ENCODE data around the gene TIGD2.

TIGD2 gene

DNA sequence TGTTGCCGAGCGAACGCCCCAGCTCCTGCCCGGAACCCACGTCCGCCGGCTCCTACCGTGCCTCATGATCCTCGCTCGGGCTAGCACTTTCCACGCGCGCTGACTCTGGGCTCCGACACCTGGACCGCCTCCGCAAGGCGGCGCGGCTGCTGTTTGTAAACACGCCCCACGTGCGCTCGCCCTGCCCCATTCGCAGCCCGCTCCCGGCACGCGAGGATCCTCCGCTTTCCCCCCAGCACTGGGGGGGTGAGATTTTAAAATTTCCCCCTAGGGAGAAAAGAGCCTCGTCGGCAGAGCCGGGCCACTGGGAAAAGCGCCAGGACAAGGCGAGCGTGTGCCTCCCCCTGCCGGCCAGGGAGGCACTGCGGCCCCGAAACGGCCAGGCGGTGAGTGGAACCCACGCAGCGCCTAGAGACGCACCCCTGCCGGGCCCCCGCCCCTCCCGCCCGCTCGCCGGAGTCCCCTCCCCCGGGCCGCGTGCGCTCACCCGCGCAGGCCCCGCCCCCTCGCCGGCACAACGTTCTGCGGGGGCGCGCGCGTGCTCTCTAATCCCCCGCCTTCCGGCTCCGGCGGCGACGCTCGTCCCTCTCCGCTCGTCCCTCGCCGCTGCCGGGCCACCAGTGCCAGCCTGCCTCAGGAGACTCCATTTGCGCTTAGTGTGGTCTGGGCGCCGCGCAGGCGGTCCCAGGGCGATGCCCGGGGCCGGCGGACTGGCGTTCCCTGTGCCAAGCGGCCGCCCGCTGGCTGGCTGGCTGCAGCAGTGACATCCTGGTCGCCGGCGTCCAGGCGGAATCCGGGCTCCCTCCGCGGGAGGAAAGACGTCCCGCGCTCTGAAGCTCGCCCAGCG is at the start of gene TIGD2:
Gene TIGD2 (plus strand): TSS at position 548 of the 847 bp plus-strand sequence. CDS start 1,442 bp downstream, outside the sequence.
- peak; percentile 82 to 83 for DNase-seq (ENCODE audit: low read depth in 2 of 2)

DNA sequence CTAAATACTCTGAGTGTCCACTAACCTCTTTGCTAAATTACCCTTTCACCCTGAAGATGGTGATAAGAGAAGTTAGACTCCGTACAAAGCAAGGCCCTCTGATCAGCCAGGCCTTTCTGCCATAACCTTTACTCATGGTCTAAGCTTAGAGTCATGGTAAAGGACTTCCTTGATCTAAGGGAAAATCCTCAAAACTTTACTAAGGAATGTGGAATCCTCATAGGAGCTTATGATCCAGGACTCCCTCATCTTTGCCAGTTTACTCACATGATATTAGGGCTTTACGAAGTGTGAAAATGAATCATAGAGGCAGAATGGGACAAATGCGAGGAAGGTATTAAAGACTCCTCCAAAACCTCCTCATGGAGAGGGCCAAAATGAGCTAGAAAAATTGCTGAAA is 46.5 kb upstream of the TIGD2 start:
- DNase-seq (ENCODE audit: low read depth in 2 of 2) = no peak

DNA sequence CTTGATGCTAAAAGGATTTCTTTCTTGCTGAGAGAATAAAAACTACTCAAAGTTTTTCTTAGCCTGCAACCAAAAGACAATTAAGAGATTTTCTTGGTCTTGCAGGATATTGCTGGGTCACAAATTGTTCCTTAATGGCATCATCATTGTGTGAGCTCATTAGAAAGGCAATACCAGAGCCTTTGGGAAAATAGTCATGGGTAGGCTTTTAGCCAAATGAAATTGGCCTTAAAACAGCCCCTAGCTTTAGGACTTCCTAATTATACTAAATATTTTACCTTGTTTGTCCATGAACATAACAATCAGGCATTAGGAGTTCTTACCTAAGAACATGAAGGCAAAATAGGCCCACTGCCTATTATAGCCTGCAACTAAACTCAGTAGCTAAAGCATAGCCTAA is 43.9 kb upstream of the TIGD2 start:
- DNase-seq (ENCODE audit: low read depth in 2 of 2) = no peak

DNA sequence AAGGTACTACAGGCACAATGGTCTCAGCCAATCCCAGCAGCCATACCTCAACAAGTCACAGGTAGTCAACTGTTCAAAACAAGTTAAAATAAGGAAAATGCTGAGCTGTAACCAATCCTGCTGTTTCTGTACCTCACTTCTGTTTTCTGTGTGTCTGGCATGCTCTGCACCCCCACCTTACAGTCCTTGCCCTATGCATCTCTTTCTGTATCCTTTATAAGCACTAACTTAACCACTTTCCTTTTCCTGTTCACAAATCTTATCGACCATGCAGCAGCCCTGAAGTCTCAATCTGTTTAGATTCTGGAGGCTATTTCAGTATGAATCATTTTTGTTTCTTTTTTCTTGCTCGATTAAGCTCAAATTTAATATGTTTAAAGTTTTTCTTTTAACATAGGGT is 41.9 kb upstream of the TIGD2 start:
- no peak for DNase-seq (ENCODE audit: low read depth in 2 of 2)

DNA sequence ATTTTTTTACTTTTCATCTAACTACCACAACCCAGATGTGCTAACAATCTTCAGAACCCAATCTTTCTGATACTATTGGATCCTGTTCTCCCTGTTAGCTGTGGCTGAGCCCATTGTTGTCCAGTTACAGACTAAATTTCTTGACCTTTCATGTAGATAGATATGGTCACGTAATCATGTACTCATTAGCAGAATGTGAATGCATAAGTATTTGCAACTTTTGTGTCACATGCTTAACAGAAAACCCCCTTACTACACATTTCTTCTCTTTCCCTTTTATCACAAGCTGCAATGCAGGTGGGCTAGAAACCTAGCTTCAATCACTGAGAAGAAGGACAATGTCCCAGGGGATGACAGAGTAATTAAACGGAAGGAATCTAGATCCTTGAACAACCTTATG is 41.3 kb upstream of the TIGD2 start:
- DNase-seq (ENCODE audit: low read depth in 2 of 2) = no peak

DNA sequence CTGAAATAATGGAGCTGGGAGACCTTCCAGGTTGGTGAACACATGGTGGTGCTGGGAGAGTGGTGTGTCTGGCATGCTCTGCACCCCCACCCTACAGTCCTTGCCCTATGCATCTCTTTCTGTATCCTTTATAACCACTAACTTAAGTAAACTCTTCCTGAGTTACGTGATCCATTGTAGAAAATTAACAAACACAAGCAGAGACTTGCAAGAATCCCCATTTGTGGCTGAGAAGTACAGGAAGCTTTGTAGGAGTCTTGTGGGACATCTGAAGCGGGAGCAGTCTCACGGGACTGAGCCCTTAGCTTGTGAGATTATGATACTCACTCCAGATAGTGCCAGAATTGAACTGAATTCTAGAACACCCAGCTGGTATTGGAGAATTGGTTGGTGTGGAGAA is 40.0 kb upstream of the TIGD2 start:
- DNase-seq (ENCODE audit: low read depth in 2 of 2) = no peak

DNA sequence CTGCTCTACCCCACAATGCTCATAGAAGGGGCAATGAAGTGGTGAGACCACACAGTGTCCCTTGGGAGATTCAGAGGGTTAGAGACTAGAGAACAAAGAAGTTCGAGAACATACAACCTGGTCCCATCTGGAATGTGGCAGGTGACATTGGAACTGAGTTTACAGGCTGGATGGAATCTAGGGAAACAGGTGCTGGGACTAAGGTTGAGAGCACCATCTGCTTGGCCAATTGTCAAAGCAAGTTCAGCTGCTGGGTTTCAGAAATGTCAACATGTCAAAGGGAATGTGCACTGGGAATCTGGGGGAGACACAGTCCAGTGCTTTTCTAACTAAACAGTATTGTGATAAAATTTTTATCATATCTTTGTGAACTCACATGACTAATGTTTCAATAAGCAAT is 38.4 kb upstream of the TIGD2 start:
- DNase-seq (ENCODE audit: low read depth in 2 of 2) = no peak

DNA sequence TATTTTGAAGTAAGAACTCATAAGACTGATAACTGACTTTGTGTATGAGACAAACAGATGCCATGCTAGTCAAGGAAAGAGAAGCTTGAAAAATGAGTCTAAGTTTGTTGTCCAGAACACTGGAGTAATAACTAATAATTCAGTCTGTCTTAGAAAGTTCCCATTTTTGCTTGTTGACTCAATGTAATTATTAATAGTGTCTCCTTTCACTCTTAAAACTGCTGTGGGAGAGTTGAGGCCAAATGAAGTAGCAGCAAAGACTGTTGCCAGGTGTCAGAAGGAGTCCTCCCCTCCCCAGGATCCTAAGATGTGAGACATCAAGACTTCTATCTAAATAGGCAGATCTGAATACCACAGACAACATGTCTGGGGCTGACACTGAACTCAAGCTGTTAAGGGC is 33.6 kb upstream of the TIGD2 start:
- no peak for DNase-seq (ENCODE audit: low read depth in 2 of 2)

DNA sequence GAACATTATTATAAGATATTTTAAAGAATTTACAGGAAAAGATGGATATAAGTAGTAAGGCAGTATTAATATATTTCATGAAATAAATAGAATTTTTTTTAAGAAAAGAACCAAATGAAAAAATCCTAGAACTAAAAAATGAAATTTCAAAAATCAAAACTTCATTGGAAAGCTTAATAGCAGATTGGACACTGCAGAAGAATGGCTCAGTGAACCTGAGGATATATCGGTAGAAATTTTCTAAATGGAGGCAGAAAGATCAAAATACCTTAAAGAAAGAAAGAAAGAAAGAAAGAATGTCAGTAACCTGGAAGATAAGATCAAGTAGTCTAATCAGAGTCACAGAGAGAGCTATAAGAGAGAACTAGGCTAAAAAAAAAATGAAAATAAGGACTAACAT is 33.0 kb upstream of the TIGD2 start:
- no peak for DNase-seq (ENCODE audit: low read depth in 2 of 2)

DNA sequence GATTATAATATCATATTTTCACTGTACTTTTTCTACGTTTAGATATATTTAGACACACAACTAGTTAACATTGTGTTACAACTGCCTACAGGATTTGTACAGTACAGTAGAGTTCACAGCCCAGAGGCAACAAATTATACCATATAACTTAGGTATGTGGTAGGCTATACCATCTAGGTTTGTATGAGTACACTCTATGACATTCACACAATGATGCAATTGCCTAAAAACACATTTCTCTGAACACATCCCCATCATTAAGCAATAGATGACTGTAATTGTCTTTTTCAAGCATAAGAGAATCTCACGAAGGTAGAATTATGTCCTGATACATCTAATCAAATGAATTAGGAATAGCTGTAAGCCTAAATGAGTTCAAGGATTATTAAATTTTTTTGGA is 12.3 kb upstream of the TIGD2 start:
- DNase-seq (ENCODE audit: low read depth in 2 of 2) = no peak

DNA sequence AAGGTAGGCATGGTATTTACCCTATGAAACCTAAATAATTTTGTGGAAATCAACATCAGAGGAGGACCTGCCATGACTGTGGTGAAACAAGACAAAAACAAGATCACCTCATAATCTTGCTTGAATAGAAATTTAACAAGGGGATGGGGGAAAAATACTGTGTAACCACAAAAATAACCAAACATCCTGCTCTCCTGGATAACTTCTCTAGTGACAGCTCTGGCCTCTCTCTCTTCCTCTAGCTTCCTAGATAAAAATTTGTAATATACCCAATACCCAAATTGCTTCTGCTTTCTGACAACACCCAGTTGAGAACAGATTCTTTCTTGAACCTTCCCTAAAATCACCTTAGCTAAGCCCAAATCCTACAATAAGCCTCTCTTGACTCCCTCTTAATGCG is 11.9 kb upstream of the TIGD2 start:
- no peak for DNase-seq (ENCODE audit: low read depth in 2 of 2)

DNA sequence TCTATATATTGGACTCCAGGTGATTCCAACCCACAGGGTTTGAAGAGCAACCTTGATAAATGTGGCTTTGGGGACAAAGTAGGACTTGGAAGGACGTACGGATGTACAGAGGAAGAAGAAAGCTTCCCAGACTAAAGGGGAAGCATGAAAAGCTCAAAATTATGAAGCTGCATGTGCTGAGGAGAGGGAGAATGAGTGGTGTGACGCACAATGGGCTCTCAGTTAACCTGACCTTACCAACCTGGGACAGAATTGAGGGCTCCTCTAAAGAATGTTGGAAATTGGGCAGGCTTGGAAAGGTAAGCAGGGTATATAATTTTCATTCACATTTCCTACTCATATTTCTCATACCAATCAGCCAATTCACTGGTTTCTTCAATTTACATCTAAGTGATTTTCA is 10.5 kb upstream of the TIGD2 start:
- no peak for DNase-seq (ENCODE audit: low read depth in 2 of 2)

DNA sequence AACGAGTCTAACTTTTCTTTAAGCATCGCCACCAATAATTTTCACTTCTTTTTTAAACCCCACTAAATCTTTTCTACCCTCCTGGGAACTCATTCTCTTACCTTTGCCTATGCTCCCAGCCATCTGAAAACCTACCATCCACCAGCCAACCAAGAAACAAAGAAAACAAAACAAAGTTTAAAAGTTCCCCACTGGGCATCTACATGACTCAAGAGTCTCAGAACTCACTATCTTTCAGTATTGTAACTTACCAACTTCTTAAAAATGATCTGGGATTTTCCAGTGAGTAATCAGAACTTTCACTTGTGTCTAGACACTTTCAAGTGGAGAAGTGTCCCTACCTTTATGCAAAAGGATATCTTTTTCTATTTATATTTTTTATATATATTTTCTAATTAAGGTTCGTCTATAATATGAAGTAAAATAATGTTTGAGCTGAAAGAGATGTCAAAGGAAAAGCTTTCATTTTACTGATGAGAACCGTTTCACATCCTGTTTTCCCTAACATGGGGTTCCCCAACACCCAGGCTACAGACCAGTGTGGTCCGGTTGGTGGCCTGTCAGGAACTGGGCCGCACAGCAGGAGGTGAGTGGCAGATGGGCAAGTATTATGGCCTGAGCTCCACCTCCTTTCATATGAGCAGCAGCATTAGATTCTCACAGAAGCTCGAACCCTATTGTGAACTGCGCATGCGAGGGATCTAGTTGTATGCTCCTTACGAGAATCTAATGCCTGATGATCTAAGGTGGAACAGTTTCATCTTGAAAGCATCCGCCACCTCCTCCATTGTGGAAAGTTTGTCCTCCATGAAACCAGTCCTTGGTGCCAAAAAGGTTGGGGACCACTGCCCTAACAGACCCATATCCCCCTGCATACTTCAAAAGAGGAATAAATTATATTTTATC is 9.8 kb upstream of the TIGD2 start:
- no peak for DNase-seq (ENCODE audit: low read depth in 2 of 2)

DNA sequence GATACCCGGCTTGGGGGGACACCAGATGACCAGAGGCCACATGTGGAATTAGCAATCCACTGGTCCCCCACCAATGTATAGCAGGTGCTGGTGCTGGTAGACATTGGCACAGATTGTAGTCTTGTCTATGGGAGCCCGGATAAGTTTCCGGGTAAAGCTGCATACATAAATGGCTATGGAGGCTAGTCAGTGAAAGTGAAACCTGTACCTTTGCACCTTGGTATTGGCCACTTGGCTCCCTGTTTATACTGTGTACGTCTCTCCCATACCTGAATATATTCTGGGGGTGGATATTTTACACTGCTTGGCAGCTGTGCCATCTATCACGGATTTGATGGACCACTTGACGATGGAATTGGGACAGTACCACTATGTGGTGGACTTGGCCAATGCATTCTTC is 5.6 kb upstream of the TIGD2 start:
- DNase-seq (ENCODE audit: low read depth in 2 of 2) = no peak

DNA sequence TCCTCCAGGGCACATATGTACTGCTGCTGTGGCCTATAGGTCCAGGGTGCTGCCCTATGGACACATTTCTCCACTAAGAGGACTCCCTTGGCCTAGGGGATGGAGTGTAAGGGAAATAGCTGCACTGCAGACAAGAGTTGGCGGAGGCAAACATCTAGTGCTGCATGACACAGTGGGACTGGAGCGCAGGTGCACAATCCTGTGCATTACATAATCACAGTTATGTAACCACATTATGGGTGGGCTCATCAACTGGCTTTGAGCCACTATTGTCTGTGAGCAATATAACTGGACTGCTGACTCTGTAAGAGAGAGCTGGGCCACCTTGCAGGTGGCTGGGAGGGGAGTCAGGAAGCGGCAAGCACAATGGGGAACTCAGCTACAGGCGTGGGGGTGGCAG is 3.2 kb upstream of the TIGD2 start:
- DNase-seq (ENCODE audit: low read depth in 2 of 2) = no peak

DNA sequence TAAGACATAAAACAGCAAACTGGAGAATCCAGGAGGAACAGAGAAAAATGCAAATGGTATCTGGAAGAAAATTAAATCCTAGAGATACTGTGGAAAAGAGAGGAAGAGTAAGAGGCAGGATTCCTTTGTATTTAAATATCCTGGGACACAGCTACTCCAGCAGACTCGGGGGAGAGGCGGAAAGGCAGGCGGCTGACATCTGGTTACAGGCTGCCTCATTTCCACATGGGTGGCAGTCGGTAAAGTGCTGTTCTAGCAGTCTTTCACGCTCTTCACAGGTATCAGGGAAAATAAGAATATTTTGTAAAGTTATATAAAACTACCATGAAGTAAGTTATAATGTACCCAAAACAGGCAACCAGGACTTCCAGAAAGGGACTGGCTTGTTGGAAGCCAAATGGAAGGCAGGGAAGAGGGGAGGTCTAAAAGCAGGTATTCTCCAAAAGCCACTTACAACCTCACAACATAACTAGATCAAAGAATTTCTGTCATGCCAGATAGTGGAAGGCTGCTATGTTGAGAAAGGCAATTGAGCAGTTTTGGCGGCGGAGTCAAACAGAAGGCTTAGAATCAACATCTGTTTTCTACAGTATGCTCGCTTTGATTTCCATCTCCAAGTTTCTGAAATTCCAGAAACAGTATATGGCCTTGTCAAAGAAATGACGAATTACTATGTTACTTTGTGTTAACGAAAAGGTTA is 1.3 kb upstream of the TIGD2 start:
- DNase-seq (ENCODE audit: low read depth in 2 of 2) = no peak

DNA sequence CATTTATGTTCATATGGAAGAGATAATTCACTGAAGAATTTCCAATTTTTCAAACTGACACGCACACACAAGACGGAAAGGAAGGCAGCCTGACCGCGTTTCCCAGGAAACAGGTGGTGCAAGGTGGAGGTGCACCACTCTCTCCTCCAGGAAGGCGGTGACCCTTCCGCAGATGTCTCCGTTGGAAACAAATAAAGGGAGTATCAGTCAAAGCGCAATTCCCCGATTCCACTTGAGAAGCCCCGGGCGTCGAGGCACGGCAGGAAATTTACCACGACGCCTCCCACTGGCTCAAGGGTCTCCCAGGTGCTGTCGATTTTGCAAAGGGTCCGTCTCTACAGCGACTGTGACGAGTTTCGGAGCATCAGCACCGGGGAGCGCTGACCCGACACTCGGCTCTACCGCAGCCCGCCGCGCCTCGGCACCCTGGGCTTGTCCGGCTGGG is 770 bp upstream of the TIGD2 start:
- DNase-seq (ENCODE audit: low read depth in 2 of 2) = no peak

DNA sequence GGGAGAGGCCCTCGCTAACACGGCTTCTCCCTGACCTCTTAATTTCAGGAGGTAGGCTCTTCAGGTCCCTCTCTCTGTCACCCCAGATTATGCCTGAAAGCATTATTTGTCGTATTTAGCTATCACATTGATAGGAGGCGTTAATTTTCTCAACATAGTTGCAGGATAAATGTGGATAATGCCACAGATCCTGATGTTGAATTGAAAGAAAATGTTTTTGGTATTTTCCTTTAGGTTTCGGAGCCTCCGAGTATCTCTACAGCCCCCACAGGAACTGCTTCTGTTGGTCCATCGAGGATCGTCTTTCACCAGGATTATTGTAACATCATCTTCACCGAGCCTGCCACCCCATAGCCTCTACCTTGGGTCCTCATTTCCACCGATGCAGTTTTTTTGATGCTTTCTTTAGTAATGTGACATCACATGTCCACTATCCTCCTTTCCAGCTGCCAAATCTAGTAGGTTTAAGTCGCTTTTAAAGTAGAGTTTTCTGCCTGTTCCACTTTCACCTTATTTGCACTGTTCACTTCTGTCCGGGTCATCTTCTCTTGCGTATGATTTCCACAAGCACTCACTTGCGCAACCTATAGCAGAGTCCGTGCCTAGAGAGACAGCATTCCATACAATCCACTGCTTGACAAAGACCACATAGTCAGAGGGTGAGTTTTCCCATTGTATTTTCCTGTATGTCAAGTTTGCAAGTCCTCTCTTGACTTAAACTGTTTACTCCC is 665 bp downstream of the TIGD2 start:
- DNase-seq (ENCODE audit: low read depth in 2 of 2) = no peak

DNA sequence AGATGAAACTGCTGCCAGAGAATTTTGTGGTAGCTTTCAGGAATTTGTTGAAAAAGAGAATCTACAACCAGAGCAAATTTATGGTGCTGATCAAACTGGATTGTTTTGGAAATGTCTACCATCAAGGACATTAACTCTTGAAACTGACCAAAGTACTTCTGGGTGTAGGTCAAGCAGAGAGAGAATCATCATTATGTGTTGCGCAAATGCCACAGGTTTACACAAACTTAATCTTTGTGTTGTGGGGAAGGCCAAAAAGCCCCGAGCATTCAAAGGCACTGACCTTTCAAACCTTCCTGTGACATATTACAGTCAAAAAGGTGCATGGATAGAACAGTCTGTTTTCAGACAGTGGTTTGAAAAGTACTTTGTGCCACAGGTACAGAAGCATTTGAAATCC is 2.1 kb downstream of the TIGD2 start:
- no peak for DNase-seq (ENCODE audit: low read depth in 2 of 2)

DNA sequence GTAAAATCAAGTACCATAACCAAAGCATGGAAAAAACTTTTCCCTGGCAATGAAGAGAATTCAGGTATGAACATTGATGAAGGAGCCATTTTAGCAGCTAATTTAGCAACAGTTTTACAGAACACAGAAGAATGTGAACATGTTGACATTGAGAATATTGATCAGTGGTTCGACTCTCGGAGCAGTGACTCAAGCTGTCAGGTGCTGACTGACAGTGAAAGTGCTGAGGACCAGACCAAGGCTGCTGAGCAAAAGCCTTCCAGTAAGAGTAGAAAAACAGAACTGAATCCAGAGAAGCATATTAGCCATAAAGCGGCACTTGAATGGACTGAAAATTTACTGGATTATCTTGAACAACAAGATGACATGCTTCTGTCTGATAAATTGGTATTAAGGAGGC is 2.8 kb downstream of the TIGD2 start:
- no peak for DNase-seq (ENCODE audit: low read depth in 2 of 2)

DNA sequence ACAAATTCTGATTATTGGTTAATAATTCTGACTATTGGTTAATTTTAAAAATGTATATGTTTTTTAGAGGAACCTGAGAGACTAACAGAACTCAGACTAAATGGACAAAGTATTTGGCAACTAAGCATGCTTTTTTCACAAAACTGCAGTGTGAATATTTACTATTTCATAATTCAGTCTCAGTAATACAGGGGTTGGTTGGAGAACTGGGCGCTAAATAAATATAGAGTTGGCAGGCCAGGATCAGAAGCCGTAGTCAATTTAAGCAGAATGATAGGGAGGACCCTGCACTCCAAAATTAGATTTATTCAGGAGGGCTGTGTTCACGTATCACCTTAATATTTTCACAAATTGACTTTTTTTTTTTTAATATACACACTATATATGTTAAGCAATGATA is 5.8 kb downstream of the TIGD2 start:
- DNase-seq (ENCODE audit: low read depth in 2 of 2) = no peak

DNA sequence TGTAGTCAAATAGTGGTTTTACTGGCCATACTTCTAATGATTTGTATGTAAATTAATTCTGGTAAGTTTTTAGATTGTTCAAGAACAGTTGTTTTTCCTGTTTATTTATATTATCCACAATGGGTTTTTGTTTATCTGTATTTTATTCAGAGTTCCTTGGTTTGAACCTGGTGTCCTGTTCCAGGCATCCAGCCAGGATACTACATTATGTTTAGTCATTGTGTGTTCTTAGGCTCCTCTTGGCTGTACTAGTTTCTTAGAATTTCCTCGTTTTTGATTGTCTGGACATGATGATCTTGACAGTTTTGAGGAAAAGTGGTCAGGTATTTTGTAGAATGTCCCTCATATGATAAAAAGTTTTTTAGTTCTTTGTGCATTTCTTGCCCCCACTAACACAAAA is 7.8 kb downstream of the TIGD2 start:
- no peak for DNase-seq (ENCODE audit: low read depth in 2 of 2)

Measured in activated CD4-positive, alpha-beta T cell treated with anti-CD3 and anti-CD28 coated beads for 24 hours (primary cell).